HFF-Myc (cell line): Measurements from ENCODE around the gene MDC1.

ENCODE experiments used
- DNase-seq: peaks from one replicate; pipeline ENCODE4 v3.0.0-alpha.2; 2011; ENCODE audit warnings: low read depth; ENCODE audit errors: extremely low read depth
- H3K4me3 ChIP-seq: replicated peaks from 2 replicates; pipeline ENCODE4 v1.5.1; 2011; ENCODE audit warnings: low read depth, mild to moderate bottlenecking, control low read depth, low read length
- CTCF ChIP-seq: IDR thresholded peaks from 2 replicates; pipeline ENCODE4 v1.5.1; 2012; ENCODE audit warnings: mild to moderate bottlenecking, low read depth, low read length, control low read depth; ENCODE audit errors: missing control alignments

MDC1 gene

GRCh38 chr6:30700340-30700739 lies 16.7 kb downstream of the MDC1 start:
- no peak overlapping the region for H3K4me3 ChIP-seq
- no peak for TF ChIP-seq CTCF
- DNase-seq: no peak

GRCh38 chr6:30696432-30696831 lies 20.6 kb downstream of the MDC1 start:
- H3K4me3 ChIP-seq: no peak overlapping the region
- DNase-seq: no peak
- no peak for TF ChIP-seq CTCF

GRCh38 chr6:30691208-30691847 lies 25.8 kb downstream of the MDC1 start:
- TF ChIP-seq CTCF: no peak
- H3K4me3 ChIP-seq: peak overlapping the region; percentile 56
- no peak for DNase-seq

- H3K4me3 ChIP-seq: peak within 1 kb of the TSS; percentile 56
- DNase-seq: peak; percentile 72
- TF ChIP-seq CTCF: no peak
Measured at GRCh38 chr6:30690403-30691207, 26.5 kb downstream of the MDC1 start, which contains the start of gene NRM. TSS of gene NRM (minus strand) at chr6:30690984. CDS start at chr6:30690974, 10 bp downstream.

- no peak for DNase-seq
- no peak for TF ChIP-seq CTCF
Measured at GRCh38 chr6:30689985-30690384, 27.1 kb downstream of the MDC1 start.

GRCh38 chr6:30689022-30689865 lies 27.8 kb downstream of the MDC1 start:
- peak overlapping the region; percentile 56 for H3K4me3 ChIP-seq
- DNase-seq: no peak
- TF ChIP-seq CTCF: no peak

More at GRCh38 chr6:30689985-30690384, 27.1 kb downstream of the MDC1 start:
- H3K4me3 ChIP-seq: peak overlapping the region; percentile 56
